NCI-H69 (cell line): ENCODE results near the gene TPX2.
A peak's percentile ranks its signal among the peaks of the same experiment; 100 is the strongest.
"Not testable (repeated sequence)": the region's sequence is repeated elsewhere in the genome, so short reads cannot be mapped to it uniquely, and the experiment has no call there.

Source experiments
- DNase-seq: peaks from one replicate; lab custom pipeline; 2025; lab: John Stamatoyannopoulos, UW

Gene TPX2

GRCh38 chr20:31814142-31814541 lies 75.1 kb downstream of the TPX2 start:
- not testable (repeated sequence) for DNase-seq

- DNase-seq: peak; percentile 93
Measured at GRCh38 chr20:31815408-31816188, 76.5 kb downstream of the TPX2 start.

DNA sequence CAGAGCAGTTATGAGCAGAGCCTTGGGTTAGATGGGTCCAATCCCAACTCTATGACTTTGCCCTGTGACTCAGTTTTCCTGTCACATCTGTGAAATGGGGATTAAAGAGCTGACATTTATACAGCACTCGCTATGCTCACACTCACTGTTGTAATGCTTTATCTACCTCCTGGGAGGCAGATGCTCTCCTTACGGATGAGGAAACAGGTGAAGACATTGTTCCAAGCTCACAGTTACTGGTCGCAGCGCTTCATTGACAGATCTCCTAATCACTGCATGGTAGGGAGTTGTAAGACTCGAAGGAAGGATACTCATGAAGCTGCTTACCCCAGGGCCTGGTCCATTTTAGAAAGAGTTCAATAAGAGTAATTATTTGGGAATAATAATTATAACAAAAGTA lies 77.1 kb downstream of the TPX2 start:
- no peak for DNase-seq

- no peak for DNase-seq
Measured at GRCh38 chr20:31817461-31817860, 78.4 kb downstream of the TPX2 start.

DNA sequence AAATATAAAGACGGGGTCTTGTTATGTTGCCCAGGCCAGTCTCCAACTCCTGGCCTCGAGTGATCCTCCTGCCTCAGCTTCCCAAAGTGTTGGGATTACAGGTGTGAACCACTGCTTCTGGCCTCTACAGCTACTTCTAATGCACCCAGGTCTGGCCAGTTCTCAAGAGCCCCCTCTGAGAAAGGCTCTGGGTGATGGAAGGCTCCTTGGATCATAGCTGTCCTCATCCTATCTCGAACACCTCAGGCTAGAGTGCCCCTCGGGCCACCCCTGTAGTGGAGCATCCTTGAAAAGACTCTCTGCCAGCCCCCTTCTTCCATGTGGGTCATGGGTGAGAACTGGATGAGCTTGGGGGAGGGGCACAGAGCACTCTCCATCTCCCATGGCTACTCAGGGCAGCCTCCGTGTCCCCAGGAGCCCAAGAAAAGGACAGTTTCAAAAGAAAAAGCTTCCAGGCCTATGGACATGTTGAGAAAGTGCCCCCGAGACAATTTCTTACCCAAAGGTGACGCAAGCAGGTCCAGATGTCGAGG lies 79.4 kb downstream of the TPX2 start:
- no peak for DNase-seq

DNA sequence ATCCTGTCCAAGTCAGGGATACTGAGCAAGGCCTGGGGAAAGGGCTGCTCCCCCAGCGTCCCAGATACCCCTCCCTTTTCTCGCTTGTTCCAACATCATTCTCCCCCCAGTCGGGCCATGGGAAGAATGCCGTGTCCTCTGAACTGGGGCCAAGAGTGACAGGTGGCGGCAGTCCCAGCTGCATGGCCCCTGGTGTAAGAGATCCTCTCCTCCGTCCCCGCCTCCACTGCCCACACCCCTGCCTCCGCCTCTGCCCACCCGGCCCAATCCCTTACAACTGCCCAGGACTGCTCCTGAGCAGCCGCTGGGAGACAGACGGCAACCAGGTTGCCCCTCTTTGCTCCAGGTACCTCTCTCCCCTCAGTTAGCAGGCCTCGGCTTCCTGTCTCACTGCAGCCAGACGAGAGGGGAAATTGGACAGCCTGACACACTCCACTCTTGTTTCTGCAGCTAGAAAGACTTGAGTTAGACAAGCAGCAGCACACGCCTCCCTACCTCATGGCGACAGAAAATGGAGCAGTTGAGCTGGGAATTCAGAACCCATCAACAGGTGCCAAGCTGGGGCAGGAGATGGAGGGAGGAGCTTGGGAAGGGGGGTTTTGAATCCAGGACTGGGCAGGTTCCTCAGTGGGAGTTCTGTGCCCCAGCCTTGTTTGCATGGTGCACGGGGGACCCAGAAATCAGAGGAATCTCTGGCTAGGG lies 80.1 kb downstream of the TPX2 start, which contains the start of gene MYLK2:
Gene MYLK2 (plus strand): TSS at position 274 of the 702 bp plus-strand sequence. CDS start 225 bp downstream, at position 499.
- peak; percentile 65 for DNase-seq

- no peak for DNase-seq
Measured at GRCh38 chr20:31820228-31820627, 81.1 kb downstream of the TPX2 start.

- DNase-seq: peak; percentile 32
Measured at GRCh38 chr20:31821427-31821826, 82.3 kb downstream of the TPX2 start.

DNA sequence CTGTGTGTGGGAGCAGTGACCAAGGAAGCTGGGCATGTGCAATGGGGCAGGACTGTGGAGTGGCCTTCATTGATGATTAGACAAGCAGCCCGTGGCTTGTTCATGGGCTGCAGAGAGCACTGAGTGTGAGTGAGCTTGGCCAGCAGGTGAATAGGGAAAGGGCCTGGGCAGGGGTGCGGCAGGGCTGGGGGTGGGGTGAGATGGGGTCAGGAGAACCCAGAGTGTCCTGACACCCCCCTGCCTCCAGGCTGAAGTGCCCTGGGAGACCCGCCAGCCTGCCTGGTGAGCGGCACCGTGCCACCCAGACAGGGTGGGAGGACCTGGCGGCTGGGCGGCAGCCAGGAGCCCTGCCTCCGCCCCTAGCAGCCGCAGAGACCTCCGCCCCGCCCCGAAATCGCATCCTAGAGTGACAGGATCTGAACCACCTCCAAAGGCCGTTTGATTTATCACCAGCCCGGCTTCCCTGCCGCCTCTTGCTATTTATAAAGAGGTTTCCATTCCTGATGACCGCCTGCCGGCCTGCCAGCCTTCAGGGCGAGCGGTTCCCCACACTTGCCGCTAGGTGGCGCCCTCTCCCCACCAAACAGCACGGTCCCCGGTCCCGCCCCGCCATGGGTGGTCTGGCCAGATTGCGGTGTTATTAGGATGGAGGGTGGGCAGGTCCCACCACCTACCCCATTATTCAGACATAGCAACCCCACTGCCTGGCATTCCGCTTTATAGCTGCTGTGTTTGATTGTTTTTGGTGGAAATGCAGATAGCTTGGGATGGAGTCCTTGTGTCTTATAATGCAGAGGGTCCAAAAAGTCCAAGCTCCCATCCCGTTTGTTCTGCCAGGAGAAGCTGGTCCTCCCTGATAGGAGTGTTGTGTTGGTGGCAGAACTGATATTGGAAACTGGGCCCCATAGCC lies 83.6 kb downstream of the TPX2 start:
- peak; percentile 98 for DNase-seq

- peak; percentile 50 for DNase-seq
Measured at GRCh38 chr20:31823360-31824124, 84.5 kb downstream of the TPX2 start.

DNA sequence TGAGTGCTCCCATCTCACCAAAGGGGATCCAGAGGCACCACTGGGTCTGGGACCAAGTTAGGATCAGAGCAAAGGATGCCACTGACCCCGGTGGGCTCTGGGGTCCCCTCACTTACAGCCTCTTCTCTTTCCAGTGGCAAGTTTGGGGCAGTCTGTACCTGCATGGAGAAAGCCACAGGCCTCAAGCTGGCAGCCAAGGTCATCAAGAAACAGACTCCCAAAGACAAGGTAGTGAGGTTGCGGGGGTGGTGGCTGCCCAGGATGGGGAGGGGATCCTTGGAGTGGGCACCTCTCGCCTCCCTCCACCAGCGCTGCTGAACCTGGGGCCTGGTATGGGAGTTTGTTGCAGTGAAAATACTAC lies 85.0 kb downstream of the TPX2 start:
- DNase-seq: no peak

DNA sequence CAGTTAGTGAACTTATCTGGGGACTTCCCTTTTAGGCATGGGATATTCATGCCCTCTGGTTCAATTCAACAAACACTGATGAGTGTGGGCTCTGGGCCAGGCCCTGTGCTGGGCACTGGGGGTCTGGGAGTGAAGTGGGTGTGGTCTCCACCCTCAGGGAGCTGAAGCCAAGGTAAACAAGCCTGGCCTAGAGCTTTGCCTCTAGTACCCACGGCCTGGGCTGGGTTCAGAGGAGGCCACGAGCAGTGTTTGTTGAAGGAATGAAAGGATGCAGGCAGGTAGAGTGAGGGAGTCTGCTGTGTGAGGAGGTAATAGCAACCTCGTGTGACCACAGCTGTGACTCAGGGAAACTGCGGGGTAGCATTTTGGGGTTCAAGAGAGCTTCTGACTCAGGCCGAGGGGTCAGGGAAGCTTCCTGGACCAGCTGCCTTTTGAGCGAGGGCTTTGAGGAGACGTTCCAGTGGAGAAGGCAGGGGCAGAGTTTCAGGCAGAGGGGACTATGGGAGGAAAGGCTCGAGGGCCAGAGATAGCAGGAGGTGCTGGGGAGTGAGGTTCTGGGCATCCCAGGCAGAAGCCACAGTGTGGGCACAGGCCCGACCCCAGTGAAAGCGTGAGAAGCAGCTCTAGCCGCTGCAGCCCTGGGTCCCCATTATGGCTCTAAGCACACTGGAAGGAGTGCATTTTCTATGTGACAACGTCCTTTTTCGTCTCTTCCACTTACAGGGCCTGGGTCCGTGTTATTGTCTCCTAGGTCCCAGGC lies 85.6 kb downstream of the TPX2 start:
- peak; percentile 80 for DNase-seq

- no peak for DNase-seq
Measured at GRCh38 chr20:31826074-31826473, 87.0 kb downstream of the TPX2 start.

DNA sequence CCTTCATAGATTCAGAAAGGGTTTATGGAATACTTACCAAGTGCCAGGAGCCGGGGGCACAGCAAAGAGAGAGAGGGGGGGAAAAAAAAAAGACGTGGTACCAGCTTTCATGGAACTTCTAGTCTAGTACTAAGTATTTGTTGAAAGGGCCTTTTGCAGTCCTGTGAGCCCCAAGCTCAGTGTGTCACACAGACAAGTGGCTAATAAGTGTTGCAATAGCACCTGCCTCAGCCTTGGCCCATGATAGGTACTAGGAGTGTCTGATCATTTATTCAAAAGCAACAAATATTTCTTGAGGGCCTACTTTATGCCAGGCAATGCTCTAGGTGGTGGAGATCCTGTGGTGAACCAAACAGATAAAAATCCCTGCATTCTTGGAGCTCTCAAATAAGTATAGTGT lies 88.0 kb downstream of the TPX2 start:
- DNase-seq: no peak

GRCh38 chr20:31828016-31828415 lies 88.9 kb downstream of the TPX2 start:
- not testable (repeated sequence) for DNase-seq

- DNase-seq: no peak
Measured at GRCh38 chr20:31829731-31830130, 90.6 kb downstream of the TPX2 start.

- no peak for DNase-seq
Measured at GRCh38 chr20:31830406-31830981, 91.4 kb downstream of the TPX2 start.

DNA sequence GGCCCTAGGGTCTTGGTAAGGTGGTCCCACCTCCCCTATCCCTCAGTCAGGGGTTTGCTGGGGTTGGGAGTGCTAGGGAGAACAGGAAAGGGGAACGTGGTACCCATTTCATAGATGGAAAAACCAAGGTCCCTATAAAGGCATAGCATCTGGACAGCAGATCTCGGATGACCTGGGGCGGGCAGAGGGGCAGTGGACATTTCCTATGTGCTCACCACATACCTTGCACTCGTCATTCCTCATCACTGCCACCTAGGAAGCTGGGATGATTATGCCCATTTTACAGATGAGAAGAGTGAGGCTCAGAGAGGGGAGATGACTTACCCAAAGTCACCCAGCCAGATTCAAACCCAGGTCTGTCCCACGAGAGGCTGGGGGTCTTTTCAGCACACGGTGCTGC lies 92.1 kb downstream of the TPX2 start:
- DNase-seq: no peak

- DNase-seq: no peak
Measured at GRCh38 chr20:31831771-31832306, 92.7 kb downstream of the TPX2 start.
